Measurements from ENCODE around the gene MN1.

DNA sequence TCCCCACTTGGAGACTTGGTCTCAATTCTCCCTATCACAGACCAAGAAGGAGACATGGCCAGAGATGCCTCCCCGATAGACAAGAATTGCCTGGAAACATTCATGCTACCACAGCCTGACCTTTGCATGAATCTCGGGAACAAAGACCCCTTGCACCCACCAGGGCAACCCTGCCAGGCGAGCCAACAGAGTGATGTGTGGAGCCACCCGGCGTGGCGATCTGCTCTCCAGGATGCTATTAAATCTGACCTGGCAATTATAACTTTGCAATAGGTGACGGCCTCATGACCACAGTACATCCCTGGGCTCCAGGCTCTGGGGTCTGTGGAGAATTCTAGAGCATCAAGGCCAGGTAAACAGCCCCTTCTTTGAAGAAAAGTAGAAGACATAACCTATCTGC lies 31.1 kb upstream of the MN1 start:
- TF ChIP-seq YY1 (IDR thresholded peaks at IDR 0.05; ENCODE audit: insufficient read depth, insufficient read length) (no peak), ZNF274 (IDR thresholded peaks at IDR 0.05; ENCODE audit: low read depth, low read length) (no peak), SUZ12 (IDR thresholded peaks at IDR 0.05; ENCODE audit: extremely low read depth, insufficient read depth, insufficient read length) (no peak)
